ENCODE results near the gene RABL6. TPM values are rescaled to one million over a fixed set of nuclear protein-coding genes. Genes with fewer than 3 reads are reported as not detected.
"Not testable (repeated sequence)": the region's sequence is repeated elsewhere in the genome, so short reads cannot be mapped to it uniquely, and the experiment has no call there.

RABL6 gene
- polyA plus RNA-seq, 3 donors from 2014 or later, result 5.4 to 24.6 (median 11.0) TPM

DNA sequence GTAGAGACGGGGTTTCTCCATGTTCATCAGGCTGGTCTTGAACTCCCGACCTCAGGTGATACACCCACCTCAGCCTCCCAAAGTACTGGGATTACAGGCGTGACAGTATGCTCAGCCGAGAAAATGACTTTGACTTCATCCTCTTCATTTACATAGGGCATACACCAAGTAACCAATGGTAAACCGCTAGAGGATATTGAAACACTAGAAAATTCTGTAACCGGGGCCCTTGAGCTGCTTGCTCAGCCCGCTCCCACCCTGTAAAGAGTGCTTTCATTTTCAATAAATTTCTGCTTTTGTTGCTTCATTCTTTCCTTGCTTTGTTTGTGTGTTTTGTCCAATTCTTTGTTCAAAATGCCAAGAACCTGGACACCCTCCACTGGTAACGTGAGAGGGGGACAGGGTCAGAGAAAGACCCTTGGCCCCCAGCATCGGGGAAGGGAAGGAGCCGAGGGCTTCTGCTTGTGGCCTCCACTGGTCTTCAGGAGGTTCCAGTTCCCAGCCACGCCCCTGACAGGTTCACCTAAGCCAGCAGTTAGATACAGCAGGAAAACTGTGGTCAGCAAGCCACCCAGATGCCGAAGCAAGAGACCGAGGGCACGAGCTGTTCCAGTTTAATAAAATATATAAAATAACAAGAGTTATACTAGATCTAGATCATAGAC lies 41.9 kb upstream of the RABL6 start:
- not testable (repeated sequence) for H3K4me3 Mint-ChIP-seq; DNase-seq; H3K4me1 Mint-ChIP-seq; H3K36me3 Mint-ChIP-seq; H3K9me3 Mint-ChIP-seq; H3K27me3 Mint-ChIP-seq (ENCODE audit: low read depth in 3 of 3)
- H3K27ac Mint-ChIP-seq, result peak overlapping the region in 1 of 6 donors; percentile 37

DNA sequence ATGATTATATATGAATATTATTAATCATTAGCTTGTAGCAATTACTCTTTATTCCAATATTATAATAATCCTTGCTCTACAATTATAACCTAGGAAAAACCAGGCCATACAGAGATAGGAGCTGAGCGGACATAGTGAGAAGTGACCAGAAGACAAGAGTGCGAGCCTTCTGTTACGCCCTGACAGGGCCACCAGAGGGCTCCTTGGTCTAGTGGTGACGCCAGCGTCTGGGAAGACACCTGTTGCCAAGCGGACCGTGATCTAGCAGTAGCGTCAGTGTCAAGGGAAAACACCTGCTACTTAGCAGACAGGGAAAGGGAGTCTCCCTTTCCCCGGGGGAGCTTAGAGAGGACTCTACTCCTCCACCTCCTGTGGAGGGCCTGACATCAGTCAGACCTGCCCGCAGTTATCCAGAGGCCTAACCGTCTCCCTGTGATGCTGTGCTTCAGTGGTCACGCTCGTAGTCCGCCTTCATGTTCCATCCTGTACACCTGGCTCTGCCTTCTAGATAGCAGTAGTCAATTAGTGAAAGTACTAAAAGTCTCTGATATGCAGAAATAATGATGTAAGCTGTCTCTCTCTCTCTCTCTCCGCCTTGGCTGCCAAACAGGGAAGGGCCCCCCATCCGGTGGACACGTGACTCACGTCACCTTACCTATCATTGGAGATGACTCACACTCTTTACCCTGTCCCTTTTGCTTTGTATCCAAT lies 41.2 kb upstream of the RABL6 start:
- DNase-seq; H3K36me3 Mint-ChIP-seq; H3K4me3 Mint-ChIP-seq; H3K27me3 Mint-ChIP-seq (ENCODE audit: low read depth in 3 of 3); H3K4me1 Mint-ChIP-seq; H3K9me3 Mint-ChIP-seq: not testable (repeated sequence)
- peak overlapping the region in 2 of 6 donors; percentile 51 to 59 for H3K27ac Mint-ChIP-seq

DNA sequence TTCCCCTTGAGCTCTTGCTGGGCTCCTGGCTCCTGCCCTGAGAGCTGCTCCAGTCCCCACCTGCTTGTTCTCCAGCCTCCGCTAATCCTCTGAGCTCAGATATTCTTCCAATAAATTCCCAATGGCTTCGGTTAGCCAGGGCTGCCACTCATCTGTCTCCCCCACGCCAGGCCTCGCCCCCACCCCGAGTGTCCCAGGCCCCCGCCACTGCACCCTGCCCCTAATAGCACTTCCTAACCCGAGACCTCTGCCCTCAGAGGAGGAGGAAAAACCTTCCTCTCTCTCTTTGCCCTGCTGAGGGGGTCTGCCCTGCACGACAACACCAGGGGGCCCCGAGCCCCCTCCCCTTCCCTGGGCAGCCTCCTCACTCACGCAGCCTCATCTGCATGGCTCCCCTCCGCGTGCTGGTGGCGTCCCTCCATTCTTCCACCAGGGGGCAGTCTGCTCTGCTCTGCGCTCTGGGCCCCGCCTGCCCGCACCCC lies 38.0 kb upstream of the RABL6 start:
- Mint-ChIP-seq H3K4me1 (peaks cover 0 to 3% of the 10 kb centered on the region in 2 donors), H3K9me3 (no peaks in the 10 kb centered on the region), H3K27ac (no peak overlapping the region), H3K36me3 (no peaks in the 10 kb centered on the region), H3K4me3 (no peak overlapping the region), H3K27me3 (ENCODE audit: low read depth in 3 of 3) (peaks cover 0 to 4% (median 0%) of the 10 kb centered on the region in 3 donors)
- peak in 2 of 3 donors; percentile 31 to 32 for DNase-seq

DNA sequence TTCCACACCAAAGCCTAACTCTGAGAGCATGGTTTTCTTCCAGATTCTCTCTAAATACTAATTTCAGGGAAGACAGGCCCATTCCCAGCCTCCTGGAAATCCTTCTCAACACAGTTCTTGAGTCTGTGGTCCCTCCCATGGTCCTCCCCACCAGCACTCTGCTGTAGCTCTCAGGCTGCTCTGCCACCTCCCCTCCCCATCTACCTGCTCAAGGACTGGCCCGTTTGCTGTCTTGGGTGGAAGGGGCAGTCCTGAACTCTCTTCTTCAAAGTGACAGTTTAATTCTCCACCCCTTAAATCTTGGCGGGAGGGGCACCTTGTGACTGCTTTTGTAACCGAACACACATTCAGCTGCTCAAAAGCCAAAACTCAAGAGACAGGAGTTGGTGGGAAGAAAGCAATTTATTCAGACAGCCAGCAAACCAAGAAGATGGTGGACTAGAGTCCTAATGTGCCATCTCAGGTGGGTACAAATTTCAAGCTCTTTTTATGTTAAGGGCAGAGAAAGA lies 35.8 kb upstream of the RABL6 start:
- Mint-ChIP-seq H3K27ac (no peak overlapping the region), H3K27me3 (ENCODE audit: low read depth in 3 of 3) (peaks cover under 1 to 4% (median 1%) of the 10 kb centered on the region in 3 donors), H3K36me3 (no peaks in the 10 kb centered on the region), H3K9me3 (no peaks in the 10 kb centered on the region), H3K4me3 (no peak overlapping the region), H3K4me1 (peaks cover 0 to 3% of the 10 kb centered on the region in 2 donors)
- DNase-seq, result no peak

DNA sequence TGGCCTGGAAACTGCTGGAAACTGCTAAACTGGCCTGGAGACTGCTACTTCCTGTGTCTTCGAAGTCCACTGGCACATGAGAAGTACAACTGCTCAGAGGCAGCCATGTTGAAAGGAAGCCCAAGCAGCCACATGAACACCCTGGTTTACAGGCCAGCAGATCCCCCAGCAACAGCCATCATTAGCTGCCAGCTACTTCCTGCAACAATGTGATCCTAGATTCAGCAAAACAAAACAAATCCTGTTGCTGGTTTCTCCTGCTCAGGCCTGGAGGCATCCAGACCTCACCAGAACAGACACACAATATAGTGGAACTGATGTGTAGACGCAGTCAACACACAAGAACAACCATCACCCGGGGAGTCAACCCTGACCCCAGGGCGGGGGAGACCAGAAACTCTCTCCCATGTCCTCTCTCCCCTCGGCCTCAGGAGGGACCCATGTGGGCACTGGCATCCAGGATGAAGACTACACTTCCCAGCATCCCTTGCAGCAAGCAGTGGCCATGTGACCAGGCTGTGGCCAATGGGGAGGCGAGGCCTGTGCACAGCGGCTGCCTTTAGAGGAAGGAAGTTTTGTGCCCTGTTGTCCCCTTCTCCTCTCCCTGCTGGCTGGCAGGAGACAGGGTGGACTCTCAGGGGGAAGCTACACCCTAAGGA lies 34.2 kb upstream of the RABL6 start:
- Mint-ChIP-seq H3K27me3 (ENCODE audit: low read depth in 3 of 3) (peaks cover 1 to 6% (median 4%) of the 10 kb centered on the region in 3 donors), H3K9me3 (peaks cover 0 to 2% (median 0%) of the 10 kb centered on the region in 6 donors), H3K27ac (no peak overlapping the region), H3K4me3 (no peak overlapping the region), H3K36me3 (no peaks in the 10 kb centered on the region), H3K4me1 (peaks cover 0 to 3% of the 10 kb centered on the region in 2 donors)
- DNase-seq, result no peak

DNA sequence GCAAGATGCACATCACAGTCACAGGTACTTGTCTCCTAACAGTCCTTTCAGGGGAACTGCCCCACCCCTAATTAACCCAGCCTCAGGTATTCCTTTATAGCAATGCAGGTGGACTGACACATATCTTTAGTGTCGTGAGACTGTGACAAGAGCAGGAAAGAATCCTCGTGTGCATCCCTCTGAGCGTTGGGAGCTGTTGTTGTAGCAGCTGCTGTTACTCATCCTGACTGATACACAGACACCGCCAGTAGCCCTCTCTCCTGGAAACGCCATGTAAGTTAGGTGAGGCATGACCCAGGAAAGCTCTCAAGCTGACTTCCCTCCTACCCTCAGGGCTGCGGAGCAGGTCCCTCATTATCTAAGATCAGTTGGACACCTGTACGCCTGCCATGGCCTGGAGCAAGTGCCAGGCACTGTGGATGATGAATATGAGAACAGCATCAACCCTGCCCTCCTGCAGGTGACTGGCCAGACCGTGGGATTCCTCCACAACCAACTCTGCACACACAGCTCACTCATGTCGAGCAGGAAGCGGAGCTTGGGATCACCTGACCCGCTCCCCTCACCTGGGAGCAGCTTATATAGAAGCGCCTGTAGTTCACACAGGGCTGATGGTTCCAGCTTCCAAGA lies 33.2 kb upstream of the RABL6 start:
- DNase-seq, result no peak
- H3K27ac Mint-ChIP-seq, result no peak overlapping the region
- peaks cover 1 to 10% (median 4%) of the 10 kb centered on the region in 3 donors for H3K27me3 Mint-ChIP-seq (ENCODE audit: low read depth in 3 of 3)
- peaks cover 0 to 2% (median 0%) of the 10 kb centered on the region in 6 donors for H3K9me3 Mint-ChIP-seq
- H3K4me3 Mint-ChIP-seq, result no peak overlapping the region
- H3K4me1 Mint-ChIP-seq, result peaks cover 0 to 3% of the 10 kb centered on the region in 2 donors
- H3K36me3 Mint-ChIP-seq, result peaks cover 0 to 3% (median 0%) of the 10 kb centered on the region in 3 donors

DNA sequence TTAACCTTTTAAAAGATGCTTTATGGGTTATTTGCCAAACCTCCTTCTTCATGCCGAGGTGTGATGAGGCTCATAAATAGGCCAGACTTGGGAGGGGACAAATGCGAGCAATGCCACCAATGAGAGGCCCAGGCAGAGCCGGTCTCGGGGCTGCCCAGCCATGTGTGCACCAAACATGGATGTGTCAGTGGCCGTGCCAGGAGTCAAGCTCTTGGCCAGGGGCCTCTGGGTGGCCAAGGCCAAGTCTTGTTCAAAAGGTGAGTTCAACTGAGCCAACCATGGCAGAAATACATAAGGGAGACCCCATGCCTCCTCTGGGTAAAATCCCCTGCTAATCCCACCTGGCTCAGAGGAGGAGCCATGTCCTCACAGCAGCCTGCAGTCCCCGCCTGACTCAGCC lies 32.6 kb upstream of the RABL6 start:
- no peak for DNase-seq
- no peak overlapping the region for H3K4me3 Mint-ChIP-seq
- peaks cover 0 to 2% (median 0%) of the 10 kb centered on the region in 6 donors for H3K9me3 Mint-ChIP-seq

DNA sequence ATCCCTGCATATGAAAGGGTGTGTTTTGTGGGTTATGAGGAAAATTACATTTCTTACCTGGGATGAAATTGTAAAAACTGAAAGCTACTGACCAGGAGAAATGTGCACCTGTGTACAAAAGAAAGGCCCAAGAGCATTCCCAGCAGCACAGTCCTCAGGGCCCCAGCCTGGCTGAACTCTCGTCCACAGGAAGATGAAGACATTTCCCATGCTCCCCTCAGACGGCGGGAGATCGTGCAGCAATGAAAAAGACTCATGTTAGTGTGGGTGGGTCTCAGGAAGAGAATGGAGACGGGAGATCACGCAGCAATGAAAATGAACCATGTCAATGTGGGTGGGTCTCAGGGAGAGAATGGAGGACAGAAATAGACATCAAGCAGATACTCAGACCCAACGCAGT lies 30.8 kb upstream of the RABL6 start:
- DNase-seq, result no peak
- H3K4me3 Mint-ChIP-seq, result no peak overlapping the region
- peaks cover 3 to 10% (median 5%) of the 10 kb centered on the region in 3 donors for H3K27me3 Mint-ChIP-seq (ENCODE audit: low read depth in 3 of 3)
- peaks cover 0 to 3% (median 0%) of the 10 kb centered on the region in 3 donors for H3K36me3 Mint-ChIP-seq
- no peaks in the 10 kb centered on the region for H3K4me1 Mint-ChIP-seq
- no peak overlapping the region for H3K27ac Mint-ChIP-seq
- peaks cover 0 to 2% (median 0%) of the 10 kb centered on the region in 6 donors for H3K9me3 Mint-ChIP-seq

More for the DNA sequence above, 32.6 kb upstream of the RABL6 start:
- Mint-ChIP-seq H3K36me3 (peaks cover 0 to 3% (median 0%) of the 10 kb centered on the region in 3 donors), H3K27me3 (ENCODE audit: low read depth in 3 of 3) (peaks cover 1 to 10% (median 6%) of the 10 kb centered on the region in 3 donors), H3K4me1 (peaks cover 0 to 2% of the 10 kb centered on the region in 2 donors), H3K27ac (peak overlapping the region in 1 of 6 donors; percentile 34)

DNA sequence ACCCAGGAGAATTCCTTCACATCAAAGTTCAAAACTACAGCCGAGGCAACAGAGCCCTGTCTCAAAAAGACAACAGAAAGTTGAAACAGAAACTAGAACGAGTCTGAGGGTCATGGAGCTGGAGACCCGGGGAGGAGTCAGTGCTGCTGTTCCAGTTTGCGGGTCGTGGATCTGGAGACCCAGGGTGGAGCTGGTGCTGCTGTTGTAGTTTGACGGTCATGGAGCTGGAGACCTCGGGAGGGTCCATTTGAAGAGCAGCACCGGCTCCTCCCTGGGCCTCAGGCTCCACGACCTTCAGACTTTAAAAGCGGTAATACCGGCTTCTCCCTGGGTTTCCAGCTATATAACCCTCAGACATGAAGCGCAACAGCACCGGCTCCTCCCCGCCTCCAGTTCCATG lies 30.4 kb upstream of the RABL6 start:
- Mint-ChIP-seq H3K9me3 (peaks cover 0 to 2% (median 0%) of the 10 kb centered on the region in 6 donors), H3K36me3 (peaks cover 0 to 3% (median 0%) of the 10 kb centered on the region in 3 donors), H3K4me3 (no peak overlapping the region), H3K27me3 (ENCODE audit: low read depth in 3 of 3) (peaks cover 3 to 10% (median 5%) of the 10 kb centered on the region in 3 donors), H3K27ac (no peak overlapping the region), H3K4me1 (no peaks in the 10 kb centered on the region)
- no peak for DNase-seq

DNA sequence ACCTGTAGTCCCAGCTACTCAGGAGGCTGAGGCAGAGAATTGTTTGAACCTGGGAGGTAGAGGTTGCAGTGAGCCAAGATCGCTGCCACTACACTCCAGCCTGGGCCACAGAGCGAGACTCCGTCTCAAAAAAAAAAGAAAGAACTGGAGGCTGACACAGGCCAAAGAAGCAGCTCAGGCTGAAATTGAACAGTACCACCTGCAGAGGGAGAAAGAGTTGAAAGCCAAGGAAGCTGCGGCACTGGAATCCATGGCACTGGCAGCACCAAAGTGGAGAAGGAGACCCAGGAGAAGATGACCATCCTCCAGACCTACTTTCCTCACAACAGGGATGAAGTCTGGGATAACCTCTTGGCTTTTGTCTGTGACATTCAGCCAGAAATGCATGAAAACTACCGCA lies 27.9 kb upstream of the RABL6 start:
- peaks cover 3 to 10% (median 5%) of the 10 kb centered on the region in 3 donors for H3K27me3 Mint-ChIP-seq (ENCODE audit: low read depth in 3 of 3)

DNA sequence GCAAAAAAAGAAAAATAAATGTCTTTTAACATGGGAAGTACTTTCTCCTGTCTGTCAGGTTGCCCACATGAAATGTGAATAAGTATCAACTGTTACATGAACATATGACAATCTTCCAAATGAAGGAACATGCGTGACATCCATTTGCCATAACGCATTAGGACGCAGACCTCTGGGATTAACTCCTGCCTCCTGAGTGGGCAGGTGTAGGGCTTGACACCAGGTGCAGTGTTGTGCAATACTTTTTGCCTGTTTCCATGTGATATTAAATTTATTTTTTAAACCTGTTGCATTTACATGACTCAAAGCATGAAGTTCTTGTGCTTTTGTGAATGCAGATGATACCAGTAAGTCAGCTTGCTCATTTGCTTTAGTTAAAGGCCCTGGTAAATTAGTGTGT lies 25.3 kb upstream of the RABL6 start:
- no peak overlapping the region for H3K4me3 Mint-ChIP-seq
- H3K9me3 Mint-ChIP-seq, result peaks cover 0 to 2% (median 0%) of the 10 kb centered on the region in 6 donors
- peaks cover 0 to 2% of the 10 kb centered on the region in 2 donors for H3K4me1 Mint-ChIP-seq
- peaks cover 0 to 3% (median 0%) of the 10 kb centered on the region in 3 donors for H3K36me3 Mint-ChIP-seq
- H3K27me3 Mint-ChIP-seq (ENCODE audit: low read depth in 3 of 3), result peaks cover 4 to 8% (median 5%) of the 10 kb centered on the region in 3 donors
- DNase-seq, result no peak
- H3K27ac Mint-ChIP-seq, result no peak overlapping the region

More for the DNA sequence above, 27.9 kb upstream of the RABL6 start:
- Mint-ChIP-seq H3K27ac (no peak overlapping the region), H3K36me3 (peaks cover 0 to 3% (median 0%) of the 10 kb centered on the region in 3 donors), H3K4me3 (no peak overlapping the region), H3K4me1 (no peaks in the 10 kb centered on the region), H3K9me3 (peaks cover 0 to 2% (median 0%) of the 10 kb centered on the region in 6 donors)
- no peak for DNase-seq

DNA sequence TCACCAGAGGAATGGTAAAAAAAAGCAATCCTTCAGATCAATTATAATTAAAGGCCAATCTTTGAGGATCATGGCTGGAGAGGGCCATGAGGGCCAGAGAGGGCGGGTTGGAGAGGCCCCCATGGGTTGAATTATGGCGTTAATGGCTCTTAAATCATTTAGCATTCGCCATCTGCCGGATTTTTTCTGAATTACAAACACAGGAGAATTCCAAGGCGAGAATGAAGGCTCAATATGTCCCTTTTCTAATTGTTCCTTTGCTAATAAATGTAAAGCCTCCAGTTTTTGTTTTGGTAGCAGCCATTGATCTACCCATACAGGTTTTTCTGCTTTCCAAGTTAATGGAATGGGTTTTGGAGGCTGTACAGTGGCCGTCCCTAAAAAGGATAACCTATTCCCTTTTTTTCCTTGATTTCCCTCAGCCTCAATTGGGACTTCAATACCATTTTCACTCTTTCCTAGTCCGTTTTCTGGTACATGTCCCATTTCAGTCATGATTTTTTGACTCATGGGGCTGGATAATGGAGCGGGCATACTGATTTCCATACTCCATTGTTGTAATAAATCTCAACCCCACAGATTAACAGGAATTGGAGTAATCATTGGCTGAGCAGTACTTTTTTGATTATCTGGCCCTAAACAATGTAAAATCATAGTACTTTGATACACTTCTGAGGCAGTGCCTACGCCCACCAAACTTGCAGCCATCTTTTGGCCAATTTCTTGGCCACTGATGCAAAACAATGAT lies 23.3 kb upstream of the RABL6 start:
- no peak for DNase-seq
- Mint-ChIP-seq H3K4me1 (peaks cover 20 to 22% of the 10 kb centered on the region in 2 donors), H3K27ac (no peak overlapping the region), H3K27me3 (ENCODE audit: low read depth in 3 of 3) (peaks cover 2 to 6% (median 5%) of the 10 kb centered on the region in 3 donors), H3K9me3 (no peaks in the 10 kb centered on the region), H3K4me3 (no peak overlapping the region), H3K36me3 (no peaks in the 10 kb centered on the region)

DNA sequence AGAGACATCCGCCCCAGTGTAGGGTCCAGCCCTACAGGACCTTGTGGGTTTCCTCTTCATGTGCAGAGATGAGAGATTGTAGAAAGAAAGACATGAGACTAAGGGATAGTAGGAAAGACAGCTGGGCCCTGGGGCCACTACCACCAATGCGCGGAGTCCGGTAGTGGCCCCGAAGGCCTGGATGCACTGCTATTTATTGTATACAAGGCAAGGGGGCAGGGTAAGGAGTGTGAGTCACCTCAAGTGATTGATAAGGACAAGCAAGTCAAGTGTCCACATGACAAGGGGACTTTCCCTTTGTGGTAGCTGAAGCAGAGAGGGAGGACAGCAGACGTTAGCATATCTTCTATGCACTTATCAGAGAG lies 22.8 kb upstream of the RABL6 start:
- DNase-seq, result no peak
- no peaks in the 10 kb centered on the region for H3K36me3 Mint-ChIP-seq
- no peak overlapping the region for H3K4me3 Mint-ChIP-seq
- peaks cover 2 to 6% (median 3%) of the 10 kb centered on the region in 3 donors for H3K27me3 Mint-ChIP-seq (ENCODE audit: low read depth in 3 of 3)
- no peaks in the 10 kb centered on the region for H3K9me3 Mint-ChIP-seq
- peaks cover 22 to 25% of the 10 kb centered on the region in 2 donors for H3K4me1 Mint-ChIP-seq
- H3K27ac Mint-ChIP-seq, result peak overlapping the region in 2 of 6 donors; percentile 20 to 36
